ENCODE results near the gene OR6K3.

OR6K3 gene

GRCh38 chr1:158686111-158687009, 34.2 kb downstream of the OR6K3 start, which contains the start of gene SPTA1:
Gene SPTA1, minus strand, starts transcription at chr1:158686715. Its CDS starts 198 bp downstream, at chr1:158686517.
- H3K27me3 ChIP-seq (ENCODE audit: control insufficient read depth, low read length), result no peaks in the 10 kb centered on the region
- H3K9me3 ChIP-seq (ENCODE audit: control insufficient read depth, insufficient read depth, low read length), result no peaks in the 10 kb centered on the region
- no peaks in the 10 kb centered on the region for H3F3A ChIP-seq (ENCODE audit: control insufficient read depth, insufficient read depth)
- H3K27ac ChIP-seq (ENCODE audit: low read depth, low read length), result no peak within 1 kb of the TSS
- no peak within 1 kb of the TSS for H3K4me3 ChIP-seq (ENCODE audit: low read length)
- no peak within 1 kb of the TSS for H3K4me2 ChIP-seq (ENCODE audit: low read length)
- no peaks in the 10 kb centered on the region for H3K9me2 ChIP-seq (replicated peaks; ENCODE audit: control insufficient read depth, low read length)
- no peaks in the 10 kb centered on the region for H4K20me1 ChIP-seq (ENCODE audit: control insufficient read depth, insufficient read depth, low read depth, low read length)
- H3K79me2 ChIP-seq (ENCODE audit: control insufficient read depth, low read length), result no peaks in the 10 kb centered on the region
- H3K36me3 ChIP-seq (ENCODE audit: control insufficient read depth, low read length), result no peaks in the 10 kb centered on the region
- no peak for TF ChIP-seq EZH2phosphoT487 (IDR thresholded peaks at IDR 0.05; ENCODE audit: borderline replicate concordance, low read length)
- TF ChIP-seq CTCF (IDR thresholded peaks at IDR 0.05; ENCODE audit: low read depth, low read length, poor library complexity, severe bottlenecking), result no peak
- H3K4me1 ChIP-seq (ENCODE audit: control insufficient read depth, low read length), result no peaks in the 10 kb centered on the region

GRCh38 chr1:158685085-158685484, 35.4 kb downstream of the OR6K3 start:
- no peaks in the 10 kb centered on the region for H3K9me3 ChIP-seq (ENCODE audit: control insufficient read depth, insufficient read depth, low read length)
- H3K27me3 ChIP-seq (ENCODE audit: control insufficient read depth, low read length), result no peaks in the 10 kb centered on the region
- H3K4me1 ChIP-seq (ENCODE audit: control insufficient read depth, low read length), result no peaks in the 10 kb centered on the region
- no peaks in the 10 kb centered on the region for H3K79me2 ChIP-seq (ENCODE audit: control insufficient read depth, low read length)
- no peaks in the 10 kb centered on the region for H3K36me3 ChIP-seq (ENCODE audit: control insufficient read depth, low read length)
- no peak overlapping the region for H3K4me3 ChIP-seq (ENCODE audit: low read length)
- TF ChIP-seq CTCF (IDR thresholded peaks at IDR 0.05; ENCODE audit: low read depth, low read length, poor library complexity, severe bottlenecking), result no peak
- TF ChIP-seq EZH2phosphoT487 (IDR thresholded peaks at IDR 0.05; ENCODE audit: borderline replicate concordance, low read length), result no peak
- no peaks in the 10 kb centered on the region for H3F3A ChIP-seq (ENCODE audit: control insufficient read depth, insufficient read depth)
- H3K4me2 ChIP-seq (ENCODE audit: low read length), result no peak overlapping the region
- no peaks in the 10 kb centered on the region for H3K9me2 ChIP-seq (replicated peaks; ENCODE audit: control insufficient read depth, low read length)
- H3K27ac ChIP-seq (ENCODE audit: low read depth, low read length), result no peak overlapping the region
- H4K20me1 ChIP-seq (ENCODE audit: control insufficient read depth, insufficient read depth, low read depth, low read length), result no peaks in the 10 kb centered on the region

- H3K36me3 ChIP-seq (ENCODE audit: control insufficient read depth, low read length), result no peaks in the 10 kb centered on the region
- no peaks in the 10 kb centered on the region for H3F3A ChIP-seq (ENCODE audit: control insufficient read depth, insufficient read depth)
- H3K4me2 ChIP-seq (ENCODE audit: low read length), result no peak overlapping the region
- no peaks in the 10 kb centered on the region for H3K27me3 ChIP-seq (ENCODE audit: control insufficient read depth, low read length)
- H4K20me1 ChIP-seq (ENCODE audit: control insufficient read depth, insufficient read depth, low read depth, low read length), result no peaks in the 10 kb centered on the region
- no peak overlapping the region for H3K27ac ChIP-seq (ENCODE audit: low read depth, low read length)
- no peaks in the 10 kb centered on the region for H3K9me3 ChIP-seq (ENCODE audit: control insufficient read depth, insufficient read depth, low read length)
- H3K9me2 ChIP-seq (replicated peaks; ENCODE audit: control insufficient read depth, low read length), result no peaks in the 10 kb centered on the region
- H3K4me1 ChIP-seq (ENCODE audit: control insufficient read depth, low read length), result no peaks in the 10 kb centered on the region
- TF ChIP-seq CTCF (IDR thresholded peaks at IDR 0.05; ENCODE audit: low read depth, low read length, poor library complexity, severe bottlenecking), result no peak
- no peak for TF ChIP-seq EZH2phosphoT487 (IDR thresholded peaks at IDR 0.05; ENCODE audit: borderline replicate concordance, low read length)
- H3K79me2 ChIP-seq (ENCODE audit: control insufficient read depth, low read length), result no peaks in the 10 kb centered on the region
- H3K4me3 ChIP-seq (ENCODE audit: low read length), result no peak overlapping the region
Measured at GRCh38 chr1:158681606-158682005, 38.9 kb downstream of the OR6K3 start.
